HFF-Myc (cell line): ENCODE measurements around the gene TECPR1.

Experiments used
- DNase-seq: peaks from one replicate; pipeline ENCODE4 v3.0.0-alpha.2; 2011; ENCODE audit warnings: low read depth; ENCODE audit errors: extremely low read depth
- H3K4me3 ChIP-seq: replicated peaks from 2 replicates; pipeline ENCODE4 v1.5.1; 2011; ENCODE audit warnings: low read depth, mild to moderate bottlenecking, control low read depth, low read length
- TF ChIP-seq, protein P1 (sequence below): IDR thresholded peaks from 2 replicates; pipeline ENCODE4 v1.5.1; 2012; ENCODE audit warnings: mild to moderate bottlenecking, low read depth, low read length, control low read depth; ENCODE audit errors: missing control alignments

Gene TECPR1

DNA sequence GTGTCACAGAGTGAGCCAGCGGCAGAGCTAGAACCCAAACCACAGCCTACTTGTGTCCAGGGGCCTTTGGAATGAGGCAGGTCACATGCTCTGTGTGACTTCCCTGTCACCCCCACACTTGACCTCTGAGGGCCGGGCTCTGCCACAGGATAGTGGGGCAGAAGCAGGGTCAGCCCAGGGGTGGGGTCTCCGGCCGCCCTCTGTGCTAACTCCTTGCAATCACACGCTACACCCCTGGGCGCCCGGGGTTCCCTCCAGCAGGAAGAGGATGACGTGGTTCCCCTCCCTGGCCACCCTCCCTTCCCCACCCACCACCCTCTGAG is 19.8 kb downstream of the TECPR1 start:
- no peak overlapping the region for H3K4me3 ChIP-seq
- no peak for DNase-seq
- TF ChIP-seq, protein P1, sequence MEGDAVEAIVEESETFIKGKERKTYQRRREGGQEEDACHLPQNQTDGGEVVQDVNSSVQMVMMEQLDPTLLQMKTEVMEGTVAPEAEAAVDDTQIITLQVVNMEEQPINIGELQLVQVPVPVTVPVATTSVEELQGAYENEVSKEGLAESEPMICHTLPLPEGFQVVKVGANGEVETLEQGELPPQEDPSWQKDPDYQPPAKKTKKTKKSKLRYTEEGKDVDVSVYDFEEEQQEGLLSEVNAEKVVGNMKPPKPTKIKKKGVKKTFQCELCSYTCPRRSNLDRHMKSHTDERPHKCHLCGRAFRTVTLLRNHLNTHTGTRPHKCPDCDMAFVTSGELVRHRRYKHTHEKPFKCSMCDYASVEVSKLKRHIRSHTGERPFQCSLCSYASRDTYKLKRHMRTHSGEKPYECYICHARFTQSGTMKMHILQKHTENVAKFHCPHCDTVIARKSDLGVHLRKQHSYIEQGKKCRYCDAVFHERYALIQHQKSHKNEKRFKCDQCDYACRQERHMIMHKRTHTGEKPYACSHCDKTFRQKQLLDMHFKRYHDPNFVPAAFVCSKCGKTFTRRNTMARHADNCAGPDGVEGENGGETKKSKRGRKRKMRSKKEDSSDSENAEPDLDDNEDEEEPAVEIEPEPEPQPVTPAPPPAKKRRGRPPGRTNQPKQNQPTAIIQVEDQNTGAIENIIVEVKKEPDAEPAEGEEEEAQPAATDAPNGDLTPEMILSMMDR, result no peak

DNA sequence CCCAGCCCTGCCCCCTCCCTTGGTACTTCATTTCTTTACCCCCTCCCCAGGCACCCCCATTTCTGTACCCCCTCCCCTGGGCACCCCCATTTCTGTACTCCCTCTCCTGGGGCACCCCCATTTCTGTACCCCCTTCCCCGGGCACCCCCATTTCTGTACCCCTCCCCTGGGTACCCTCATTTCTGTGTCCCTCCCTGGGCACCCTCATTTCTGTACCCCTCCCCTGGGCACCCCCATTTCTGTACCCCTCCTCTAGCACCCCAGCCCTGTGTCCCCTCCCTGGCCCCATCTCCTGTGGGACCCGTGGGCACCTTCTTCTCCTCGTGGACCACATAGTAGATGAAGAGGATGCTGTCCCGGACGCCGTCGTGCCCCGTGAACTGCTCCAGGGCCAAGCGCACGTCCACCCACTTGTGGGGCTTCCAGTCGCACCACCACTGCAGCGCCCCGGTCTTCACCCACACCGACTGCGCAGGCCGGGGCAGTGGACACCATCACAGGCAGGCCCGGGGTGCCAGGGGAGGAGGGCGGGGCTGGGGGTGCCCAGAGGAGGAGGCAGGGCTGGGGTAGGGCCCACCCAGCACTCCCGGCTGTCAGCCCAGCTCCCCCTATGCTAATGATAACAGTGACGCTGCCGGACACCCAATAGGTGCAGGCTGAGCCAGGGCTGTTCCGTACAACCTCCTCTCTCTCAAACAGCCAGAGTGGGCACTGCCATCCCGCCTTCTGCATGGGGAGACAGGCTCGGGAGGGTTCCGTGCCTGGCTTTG is 20.4 kb downstream of the TECPR1 start:
- no peak overlapping the region for H3K4me3 ChIP-seq
- TF ChIP-seq, protein P1, result no peak
- DNase-seq, result no peak

DNA sequence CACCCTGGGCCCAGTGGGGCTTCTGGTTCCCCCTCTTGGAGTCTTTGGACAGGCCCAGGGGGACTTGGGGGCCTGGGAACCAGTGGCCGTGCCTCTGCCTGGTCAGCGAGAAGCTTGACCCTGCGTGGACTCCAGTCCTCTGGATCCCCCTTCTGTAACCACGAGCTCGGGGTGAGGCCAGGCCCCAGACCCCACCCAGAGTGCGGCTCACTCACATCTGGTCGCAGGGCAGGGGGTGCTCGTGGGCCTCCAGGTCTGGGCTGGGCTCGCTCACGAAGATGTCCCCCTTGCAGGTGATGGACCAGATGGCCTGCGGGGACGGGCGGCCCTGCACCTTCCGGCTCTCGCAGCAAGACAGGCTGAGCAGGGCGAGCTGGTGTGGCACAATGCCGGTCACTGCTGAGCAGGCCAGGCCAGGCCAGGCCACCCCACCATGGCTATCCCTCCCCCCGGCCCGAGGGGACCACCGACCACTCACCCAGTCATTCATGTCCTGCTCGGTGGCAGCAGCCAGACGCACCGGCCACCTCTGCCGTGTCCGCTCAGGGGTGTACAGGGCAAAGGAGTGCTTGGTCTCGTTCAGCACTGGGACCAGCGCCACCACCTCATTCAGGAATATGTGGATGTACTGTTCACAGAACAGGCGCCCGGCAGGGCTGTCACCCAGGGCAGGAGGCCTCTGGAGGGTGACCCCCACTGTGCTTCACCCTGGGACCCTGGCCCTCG is 21.1 kb downstream of the TECPR1 start:
- DNase-seq, result no peak
- no peak overlapping the region for H3K4me3 ChIP-seq
- TF ChIP-seq, protein P1, result no peak

DNA sequence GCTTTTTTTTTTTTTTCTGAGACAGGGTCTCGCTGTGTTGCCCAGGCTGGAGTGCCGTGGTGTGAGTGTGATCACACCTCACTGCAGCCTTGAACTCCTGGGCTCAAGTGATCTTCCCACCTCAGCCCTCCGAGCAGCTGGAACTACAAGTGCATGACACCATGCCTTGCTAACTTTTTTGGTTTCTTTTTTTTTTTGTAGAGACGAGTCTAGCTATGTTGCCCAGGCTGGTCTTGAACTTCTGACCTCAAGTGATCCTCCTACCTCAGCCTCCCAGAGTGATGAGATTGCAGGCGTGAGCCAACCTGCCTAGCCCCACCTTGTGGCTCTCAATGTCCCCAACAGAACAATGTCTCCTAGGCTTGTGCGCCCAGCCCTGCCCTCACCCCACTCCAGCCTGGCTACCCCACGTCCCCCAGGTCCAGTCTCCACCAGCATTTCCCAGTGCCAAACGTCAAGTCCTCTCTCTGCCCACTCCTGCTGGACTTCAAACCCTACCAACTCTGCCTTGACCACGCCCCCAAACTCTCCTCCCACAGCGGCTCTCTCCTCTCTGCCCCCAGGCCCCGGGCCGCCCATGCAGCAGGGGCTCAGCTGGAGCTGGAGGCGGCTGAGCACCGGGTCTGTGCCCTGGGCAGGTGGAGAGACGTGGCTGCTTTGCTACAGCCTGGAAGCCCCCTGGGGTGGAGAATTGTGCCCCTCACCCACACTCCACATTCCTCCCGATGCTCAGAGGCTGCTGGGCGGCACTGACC is 21.9 kb downstream of the TECPR1 start:
- TF ChIP-seq, protein P1, result no peak
- DNase-seq, result no peak
- H3K4me3 ChIP-seq, result no peak overlapping the region

DNA sequence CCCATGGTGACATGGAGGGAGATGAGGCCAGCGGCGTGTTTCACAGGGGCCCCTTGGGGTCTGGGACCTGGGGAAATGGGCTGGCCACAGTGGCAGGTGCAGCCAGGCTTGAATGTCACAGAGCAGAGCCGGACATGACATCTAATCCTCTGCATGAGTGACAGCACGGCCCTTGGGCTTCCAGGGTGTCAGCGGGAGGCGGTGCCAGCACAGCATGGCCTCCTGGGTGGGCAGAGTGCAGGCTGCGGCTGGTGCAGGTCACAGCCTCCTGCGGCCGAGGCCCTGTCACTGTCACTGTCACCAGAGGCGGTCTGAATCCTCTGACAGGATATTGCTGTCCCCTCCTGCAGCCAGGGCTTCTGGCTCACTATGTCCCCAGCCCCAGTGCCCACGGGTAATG is 22.6 kb downstream of the TECPR1 start:
- H3K4me3 ChIP-seq, result no peak overlapping the region
- DNase-seq, result no peak
- TF ChIP-seq, protein P1, result no peak

DNA sequence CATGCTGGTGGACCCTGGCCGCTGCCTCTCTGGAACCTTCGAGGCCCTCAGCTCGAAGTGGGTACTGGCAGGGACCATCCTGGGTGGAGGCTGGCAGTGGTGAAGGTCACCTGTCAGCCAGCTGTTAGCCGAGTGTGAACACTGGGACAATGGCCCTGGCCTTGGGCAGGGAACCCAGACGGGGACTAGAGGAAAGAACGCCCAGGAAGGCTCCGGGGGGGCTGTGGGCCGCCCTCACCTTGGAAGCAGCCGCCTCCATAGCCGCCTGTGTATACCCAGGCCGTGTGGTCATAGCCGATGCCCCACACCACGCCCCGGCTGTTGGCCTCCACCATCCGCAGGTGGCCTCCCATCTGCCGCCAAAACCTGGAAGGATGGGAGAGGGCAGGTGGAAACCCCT is 23.2 kb downstream of the TECPR1 start:
- no peak for DNase-seq
- TF ChIP-seq, protein P1, result no peak
- no peak overlapping the region for H3K4me3 ChIP-seq
